ENCODE data around the gene VPS35L.

- TF ChIP-seq CTCF (IDR thresholded peaks at IDR 0.05) (no peak), POLR2AphosphoS5 (IDR thresholded peaks at IDR 0.05) (no peak)
Observed at GRCh38 chr16:19625039-19625438, 69.5 kb downstream of the VPS35L start.

Data from stomach (tissue), 4 donors.